ENCODE results near the gene PHLDA2.

DNA sequence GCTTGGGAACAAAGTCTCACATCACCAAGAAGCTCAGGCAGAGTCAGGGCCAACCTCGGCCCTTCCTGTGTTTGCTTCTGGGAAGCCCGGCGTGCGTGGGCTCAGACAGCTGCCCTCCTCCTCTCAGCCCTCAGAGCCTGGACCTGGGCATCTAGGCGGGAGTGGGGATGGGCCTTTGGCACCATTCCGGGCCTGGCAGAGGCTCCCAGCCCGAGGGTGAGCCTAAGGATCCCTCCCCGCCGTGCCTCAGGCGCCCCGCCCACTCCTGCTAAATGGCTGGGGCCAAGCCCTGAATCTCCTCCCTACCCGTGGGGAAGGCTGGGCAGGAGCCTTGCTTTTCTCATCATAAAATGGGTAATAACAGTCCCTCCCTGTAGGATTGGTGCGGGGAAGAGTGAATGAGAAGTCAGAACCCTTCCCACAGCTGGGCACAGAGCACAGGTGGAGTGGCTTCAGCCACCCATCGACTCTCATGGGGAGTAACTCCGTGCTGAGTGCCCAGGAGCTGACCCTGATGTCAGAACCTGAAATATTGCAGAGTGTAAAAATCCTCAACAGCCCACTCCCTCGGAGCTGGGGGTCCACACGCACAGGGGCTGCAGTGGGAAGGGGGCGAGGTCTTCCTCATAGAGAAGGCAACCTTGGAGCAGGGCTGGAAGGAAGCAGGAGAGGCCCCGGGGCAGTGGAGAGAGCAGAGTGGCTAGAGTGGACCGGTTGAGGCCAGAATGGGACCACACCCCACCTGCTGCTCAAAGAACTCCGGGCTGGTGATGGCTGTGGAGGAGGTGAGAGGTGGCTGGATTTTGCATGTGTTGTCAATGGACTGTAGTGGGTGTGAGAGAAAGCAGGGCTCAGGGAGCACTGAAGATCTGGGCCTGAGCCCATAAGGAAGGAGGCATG lies 24.8 kb downstream of the PHLDA2 start:
- no peak for TF ChIP-seq POLR2A (IDR thresholded peaks at IDR 0.05; ENCODE audit: low read length)
- no peak for TF ChIP-seq MAZ (IDR thresholded peaks at IDR 0.05; ENCODE audit: borderline replicate concordance, low read depth, low read length)
- no peak for TF ChIP-seq JUNB (IDR thresholded peaks at IDR 0.05)
- no peak for TF ChIP-seq KDM1A (IDR thresholded peaks at IDR 0.05; ENCODE audit: low read depth)
- no peak for TF ChIP-seq EP300 (IDR thresholded peaks at IDR 0.05)
- TF ChIP-seq, protein P1, sequence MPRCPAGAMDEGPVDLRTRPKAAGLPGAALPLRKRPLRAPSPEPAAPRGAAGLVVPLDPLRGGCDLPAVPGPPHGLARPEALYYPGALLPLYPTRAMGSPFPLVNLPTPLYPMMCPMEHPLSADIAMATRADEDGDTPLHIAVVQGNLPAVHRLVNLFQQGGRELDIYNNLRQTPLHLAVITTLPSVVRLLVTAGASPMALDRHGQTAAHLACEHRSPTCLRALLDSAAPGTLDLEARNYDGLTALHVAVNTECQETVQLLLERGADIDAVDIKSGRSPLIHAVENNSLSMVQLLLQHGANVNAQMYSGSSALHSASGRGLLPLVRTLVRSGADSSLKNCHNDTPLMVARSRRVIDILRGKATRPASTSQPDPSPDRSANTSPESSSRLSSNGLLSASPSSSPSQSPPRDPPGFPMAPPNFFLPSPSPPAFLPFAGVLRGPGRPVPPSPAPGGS (IDR thresholded peaks at IDR 0.05) = no peak
- TF ChIP-seq, protein P2, sequence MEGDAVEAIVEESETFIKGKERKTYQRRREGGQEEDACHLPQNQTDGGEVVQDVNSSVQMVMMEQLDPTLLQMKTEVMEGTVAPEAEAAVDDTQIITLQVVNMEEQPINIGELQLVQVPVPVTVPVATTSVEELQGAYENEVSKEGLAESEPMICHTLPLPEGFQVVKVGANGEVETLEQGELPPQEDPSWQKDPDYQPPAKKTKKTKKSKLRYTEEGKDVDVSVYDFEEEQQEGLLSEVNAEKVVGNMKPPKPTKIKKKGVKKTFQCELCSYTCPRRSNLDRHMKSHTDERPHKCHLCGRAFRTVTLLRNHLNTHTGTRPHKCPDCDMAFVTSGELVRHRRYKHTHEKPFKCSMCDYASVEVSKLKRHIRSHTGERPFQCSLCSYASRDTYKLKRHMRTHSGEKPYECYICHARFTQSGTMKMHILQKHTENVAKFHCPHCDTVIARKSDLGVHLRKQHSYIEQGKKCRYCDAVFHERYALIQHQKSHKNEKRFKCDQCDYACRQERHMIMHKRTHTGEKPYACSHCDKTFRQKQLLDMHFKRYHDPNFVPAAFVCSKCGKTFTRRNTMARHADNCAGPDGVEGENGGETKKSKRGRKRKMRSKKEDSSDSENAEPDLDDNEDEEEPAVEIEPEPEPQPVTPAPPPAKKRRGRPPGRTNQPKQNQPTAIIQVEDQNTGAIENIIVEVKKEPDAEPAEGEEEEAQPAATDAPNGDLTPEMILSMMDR (IDR thresholded peaks at IDR 0.05) = no peak
- no peak for TF ChIP-seq CBX2 (IDR thresholded peaks at IDR 0.05; ENCODE audit: borderline replicate concordance, low read depth)
- no peak for TF ChIP-seq RCOR1 (IDR thresholded peaks at IDR 0.05; ENCODE audit: low read depth, low read length)

Measured in A549 (cell line).